ENCODE measurements around the gene EDN2. TPM values are rescaled to one million over a fixed set of nuclear protein-coding genes. Genes with fewer than 3 reads are reported as not detected.

EDN2 gene
- total and polyA plus RNA-seq, 4 donors, result 0.10 to 0.13 TPM; not detected in 2

Small RNAs within 50 kb of the gene (small RNA-seq; reads per million reads assigned to genes)
- gene RNA5SP45, result not detected

Other genes starting within 250 kb of the EDN2 start
- 10 to 100 TPM in 1 of 2 donors, 1 to 10 TPM in 1; 9.6 to 12.8 TPM for gene SCMH1, start 242.4 kb downstream of the EDN2 start, total RNA-seq
- 10 to 100 TPM in 1 of 2 donors, 1 to 10 TPM in 1; 6.6 to 11.4 TPM for gene SCMH1, start 242.4 kb downstream of the EDN2 start, polyA plus RNA-seq
- gene FOXO6, start 123.2 kb downstream of the EDN2 start, total RNA-seq, result under 1 TPM; 0.08 to 0.09 TPM
- gene FOXO6, start 123.2 kb downstream of the EDN2 start, polyA plus RNA-seq, result under 1 TPM in 1 of 2 donors, not detected in 1; 0.02 TPM

Data from liver (tissue), 5 donors.